Measurements from ENCODE around the gene PARVA. TPM values are rescaled to one million over a fixed set of nuclear protein-coding genes. Genes with fewer than 3 reads are reported as not detected.

The PARVA gene
- polyA plus RNA-seq, 2 of the 4 experiments (the other 2 are of a cell fraction) = 25.5 to 26.1 TPM

GRCh38 chr11:12392672-12393071 lies 15.3 kb downstream of the PARVA start:
- FAIRE-seq (no peak), DNase-seq (ENCODE audit: low read depth in 1 of 2, low spot score in 1 of 2) (no peak), ATAC-seq (no peak)
- H3K4me3 ChIP-seq = no peak overlapping the region
- no peak overlapping the region for H3K4me2 ChIP-seq
- H3K4me1 ChIP-seq = peaks cover 7% of the 10 kb centered on the region; the same call in 1 of the 3 replicates
- no peak overlapping the region for H3K27ac ChIP-seq
- ChIA-PET POLR2A (no interaction called here), CTCF (no interaction called here)
- no peaks in the 10 kb centered on the region for H3K9me3 ChIP-seq
- no peak for TF ChIP-seq NPAS2 (CRISPR knock-in tag; IDR thresholded peaks at IDR 0.05; ENCODE audit: borderline replicate concordance)
- no peak for TF ChIP-seq EHMT2 (IDR thresholded peaks at IDR 0.05; ENCODE audit: low read depth)
- TF ChIP-seq PBX3 (IDR thresholded peaks at IDR 0.05) = no peak
- TF ChIP-seq HOXB5 (CRISPR knock-in tag; IDR thresholded peaks at IDR 0.05) = no peak
- no peak for TF ChIP-seq SMC3 (IDR thresholded peaks at IDR 0.05)
- no peak for TF ChIP-seq GATA3 (IDR thresholded peaks at IDR 0.05; ENCODE audit: borderline replicate concordance)
- TF ChIP-seq CBX8 (IDR thresholded peaks at IDR 0.05) = no peak
- TF ChIP-seq FOSB (CRISPR knock-in tag; IDR thresholded peaks at IDR 0.05) = no peak
- TF ChIP-seq ZFP36 (IDR thresholded peaks at IDR 0.05; ENCODE audit: borderline replicate concordance, partially characterized antibody) = no peak
- TF ChIP-seq JUNB (IDR thresholded peaks at IDR 0.05) = no peak
- 97% methylated on average over 1 of the region's 1 CpG for WGBS (ENCODE audit: missing lambda C conversion rate)

GRCh38 chr11:12393691-12394090 lies 16.3 kb downstream of the PARVA start:
- H3K27ac ChIP-seq = no peak overlapping the region
- ATAC-seq (no peak), DNase-seq (ENCODE audit: low read depth in 1 of 2, low spot score in 1 of 2) (no peak), FAIRE-seq (no peak)
- no peak overlapping the region for H3K4me3 ChIP-seq
- TF ChIP-seq HOXB13 (CRISPR knock-in tag; IDR thresholded peaks at IDR 0.05; ENCODE audit: low read depth) (no peak), RAD21 (conservative IDR thresholded peaks at IDR 0.05 in 1 of 2, IDR thresholded peaks at IDR 0.05 in 1 of 2) (no peak), RNF2 (IDR thresholded peaks at IDR 0.05; ENCODE audit: borderline replicate concordance, low read depth) (no peak), HES2 (IDR thresholded peaks at IDR 0.05) (no peak), POLR2A (IDR thresholded peaks at IDR 0.05; ENCODE audit: low read length) (no peak), EHMT2 (IDR thresholded peaks at IDR 0.05; ENCODE audit: low read depth) (no peak), KDM5A (IDR thresholded peaks at IDR 0.05) (no peak), ESRRA (IDR thresholded peaks at IDR 0.05; ENCODE audit: borderline replicate concordance, low read length) (no peak)
- TF ChIP-seq, protein P1, sequence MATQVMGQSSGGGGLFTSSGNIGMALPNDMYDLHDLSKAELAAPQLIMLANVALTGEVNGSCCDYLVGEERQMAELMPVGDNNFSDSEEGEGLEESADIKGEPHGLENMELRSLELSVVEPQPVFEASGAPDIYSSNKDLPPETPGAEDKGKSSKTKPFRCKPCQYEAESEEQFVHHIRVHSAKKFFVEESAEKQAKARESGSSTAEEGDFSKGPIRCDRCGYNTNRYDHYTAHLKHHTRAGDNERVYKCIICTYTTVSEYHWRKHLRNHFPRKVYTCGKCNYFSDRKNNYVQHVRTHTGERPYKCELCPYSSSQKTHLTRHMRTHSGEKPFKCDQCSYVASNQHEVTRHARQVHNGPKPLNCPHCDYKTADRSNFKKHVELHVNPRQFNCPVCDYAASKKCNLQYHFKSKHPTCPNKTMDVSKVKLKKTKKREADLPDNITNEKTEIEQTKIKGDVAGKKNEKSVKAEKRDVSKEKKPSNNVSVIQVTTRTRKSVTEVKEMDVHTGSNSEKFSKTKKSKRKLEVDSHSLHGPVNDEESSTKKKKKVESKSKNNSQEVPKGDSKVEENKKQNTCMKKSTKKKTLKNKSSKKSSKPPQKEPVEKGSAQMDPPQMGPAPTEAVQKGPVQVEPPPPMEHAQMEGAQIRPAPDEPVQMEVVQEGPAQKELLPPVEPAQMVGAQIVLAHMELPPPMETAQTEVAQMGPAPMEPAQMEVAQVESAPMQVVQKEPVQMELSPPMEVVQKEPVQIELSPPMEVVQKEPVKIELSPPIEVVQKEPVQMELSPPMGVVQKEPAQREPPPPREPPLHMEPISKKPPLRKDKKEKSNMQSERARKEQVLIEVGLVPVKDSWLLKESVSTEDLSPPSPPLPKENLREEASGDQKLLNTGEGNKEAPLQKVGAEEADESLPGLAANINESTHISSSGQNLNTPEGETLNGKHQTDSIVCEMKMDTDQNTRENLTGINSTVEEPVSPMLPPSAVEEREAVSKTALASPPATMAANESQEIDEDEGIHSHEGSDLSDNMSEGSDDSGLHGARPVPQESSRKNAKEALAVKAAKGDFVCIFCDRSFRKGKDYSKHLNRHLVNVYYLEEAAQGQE (IDR thresholded peaks at IDR 0.05) = no peak
- H3K9me3 ChIP-seq = no peaks in the 10 kb centered on the region
- 87% methylated on average over 1 of the region's 1 CpG for WGBS (ENCODE audit: missing lambda C conversion rate)
- ChIA-PET CTCF (interaction anchor here (1.0 to 1.6 kb wide), 3 partner anchors 11 to 63 kb away, joined by 3 to 4 read pairs (median 3); no protein-coding TSS in a partner anchor), POLR2A (no interaction called here)
- H3K4me1 ChIP-seq = peaks cover 16% of the 10 kb centered on the region; the same call in 1 of the 3 replicates
- no peak overlapping the region for H3K4me2 ChIP-seq

DNA sequence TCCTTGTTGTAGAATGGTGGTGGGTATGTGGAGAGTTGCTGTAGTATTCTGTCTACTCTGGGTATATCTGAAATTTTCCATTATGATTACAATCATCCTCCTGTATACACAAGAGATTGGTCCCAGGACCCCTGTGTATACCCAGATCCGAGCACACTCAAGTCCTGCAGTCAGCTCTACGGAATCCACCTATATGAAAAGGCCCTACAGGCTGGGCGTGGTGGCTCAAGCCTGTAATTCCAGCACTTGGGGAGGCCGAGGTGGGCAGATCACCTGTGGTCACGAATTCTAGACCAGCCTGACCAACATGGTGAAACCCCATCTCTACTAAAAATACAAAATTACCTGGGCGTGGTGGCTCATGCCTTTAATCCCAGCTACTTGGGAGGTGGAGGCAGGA lies 17.2 kb downstream of the PARVA start:
- peaks cover 16% of the 10 kb centered on the region; the same call in 1 of the 3 replicates for H3K4me1 ChIP-seq
- no peak overlapping the region for H3K4me3 ChIP-seq
- ATAC-seq (no peak), DNase-seq (ENCODE audit: low read depth in 1 of 2, low spot score in 1 of 2) (no peak), FAIRE-seq (no peak)
- TF ChIP-seq CBX2 (IDR thresholded peaks at IDR 0.05; ENCODE audit: borderline replicate concordance, low read depth) (no peak), ZNF302 (CRISPR knock-in tag; IDR thresholded peaks at IDR 0.05) (no peak), BCL3 (IDR thresholded peaks at IDR 0.05) (no peak), BHLHE40 (IDR thresholded peaks at IDR 0.05; ENCODE audit: low read depth, low read length) (no peak), POLR2A (IDR thresholded peaks at IDR 0.05; ENCODE audit: low read length) (no peak), NFE2L2 (conservative IDR thresholded peaks at IDR 0.05; ENCODE audit: low read length) (no peak), KDM5A (IDR thresholded peaks at IDR 0.05) (no peak), ZC3H11A (IDR thresholded peaks at IDR 0.05) (no peak)
- TF ChIP-seq, protein P2, sequence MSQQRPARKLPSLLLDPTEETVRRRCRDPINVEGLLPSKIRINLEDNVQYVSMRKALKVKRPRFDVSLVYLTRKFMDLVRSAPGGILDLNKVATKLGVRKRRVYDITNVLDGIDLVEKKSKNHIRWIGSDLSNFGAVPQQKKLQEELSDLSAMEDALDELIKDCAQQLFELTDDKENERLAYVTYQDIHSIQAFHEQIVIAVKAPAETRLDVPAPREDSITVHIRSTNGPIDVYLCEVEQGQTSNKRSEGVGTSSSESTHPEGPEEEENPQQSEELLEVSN (IDR thresholded peaks at IDR 0.05; ENCODE audit: borderline replicate concordance, low read depth) = no peak
- H3K4me2 ChIP-seq = no peak overlapping the region
- WGBS (ENCODE audit: missing lambda C conversion rate) = 89% methylated on average over 6 of the region's 6 CpGs
- POLR2A ChIA-PET = no interaction called here
- H3K27ac ChIP-seq = no peak overlapping the region
- no peaks in the 10 kb centered on the region for H3K9me3 ChIP-seq
- CTCF ChIA-PET = interaction anchor here (1.0 to 2.6 kb wide), 4 partner anchors 10 to 64 kb away, joined by 3 to 8 read pairs (median 4); no protein-coding TSS in a partner anchor

Measured in A549 (cell line).